Measurements from ENCODE around the gene SH3RF3. TPM values are rescaled to one million over a fixed set of nuclear protein-coding genes. Genes with fewer than 3 reads are reported as not detected.

Gene SH3RF3
- total and polyA plus RNA-seq, 10 of the 15 experiments (the other 5 are each of a cell fraction or from before 2014, with no cell fraction given) = 0.08 to 8.8 (median 2.3) TPM

- no peak for TF ChIP-seq ETV6 (conservative IDR thresholded peaks at IDR 0.05 in 1 of 2, IDR thresholded peaks at IDR 0.05 in 1 of 2; ENCODE audit: borderline replicate concordance in 1 of 2, low read depth in 1 of 2)
- TF ChIP-seq SKIL (IDR thresholded peaks at IDR 0.05; ENCODE audit: low read depth, poor library complexity, severe bottlenecking) = no peak
- TF ChIP-seq ZNF274 (IDR thresholded peaks at IDR 0.05; ENCODE audit: insufficient read depth, insufficient read length) = no peak
- no peak for TF ChIP-seq IRF3 (IDR thresholded peaks at IDR 0.05)
- TF ChIP-seq ATF7 (IDR thresholded peaks at IDR 0.05; ENCODE audit: low read depth) = no peak
- no peak for TF ChIP-seq YY1 (IDR thresholded peaks at IDR 0.05; ENCODE audit: low read depth, low read length)
- no peak for TF ChIP-seq BHLHE40 (IDR thresholded peaks at IDR 0.05; ENCODE audit: borderline replicate concordance in 1 of 2, low read depth in 2 of 2, low read length in 1 of 2)
These were observed 263.1 kb downstream of the SH3RF3 start (continued) for GRCh38 chr2:109392140-109392539.

GRCh38 chr2:109392816-109393661 lies 264.0 kb downstream of the SH3RF3 start:
- no peaks in the 10 kb centered on the region for H3K27me3 ChIP-seq (replicated peaks in 1 of 2; ENCODE audit: control insufficient read depth in 2 of 2, insufficient read depth in 2 of 2, low read length in 1 of 2)
- H3K36me3 ChIP-seq (ENCODE audit: control insufficient read depth in 2 of 2, insufficient read depth in 2 of 2, low read length in 1 of 2) = no peaks in the 10 kb centered on the region
- DNase-seq (ENCODE audit: low read depth, low spot score) = no peak
- in situ Hi-C loops (cut with MboI) = no loop called here
- H3K27ac ChIP-seq (ENCODE audit: control insufficient read depth, insufficient read depth) = no peak overlapping the region
- ChIA-PET POLR2A (no interaction called here), CTCF (no interaction called here), SMC1A (ENCODE audit: uncharacterized antibody, unreplicated experiment) (interaction anchor here (0.5 to 1.1 kb wide), 2 partner anchors 14 to 15 kb away, joined by 3 read pairs; no protein-coding TSS in a partner anchor), RAD21 (ENCODE audit: unreplicated experiment) (interaction anchor here (1.1 kb wide), 1 partner anchor 260 kb away, joined by 3 read pairs; no protein-coding TSS in a partner anchor)
- no peak overlapping the region for H3K4me3 ChIP-seq
- H3K4me2 ChIP-seq (ENCODE audit: control insufficient read depth, insufficient read depth) = no peak overlapping the region
- BruUV-seq (replicated peaks) = no TSS peak
- H3K4me1 ChIP-seq (ENCODE audit: control insufficient read depth, insufficient read depth, low read length) = no peaks in the 10 kb centered on the region; the same call in 1 of the 2 replicates
- ATAC-seq = no peak
- no peaks in the 10 kb centered on the region for H4K20me1 ChIP-seq (ENCODE audit: control insufficient read depth, insufficient read depth)
- H3K79me2 ChIP-seq (ENCODE audit: control insufficient read depth, insufficient read depth, low read length) = no peaks in the 10 kb centered on the region
- no peak overlapping the region for H3K9ac ChIP-seq (ENCODE audit: control insufficient read depth, insufficient read depth, low read length)
- 25% methylated on average over 15 of the region's 15 CpGs for WGBS (ENCODE audit: insufficient coverage, insufficient replicate concordance, low lambda C conversion rate, missing lambda C conversion rate)
- no peaks in the 10 kb centered on the region for H3K9me3 ChIP-seq (replicated peaks; ENCODE audit: control insufficient read depth, insufficient read depth, low read length)
- no peak for FAIRE-seq
- intact Hi-C loops (cut with micrococcal nuclease; ENCODE audit: unreplicated experiment) = no loop called here
- no peak overlapping the region for H2AFZ ChIP-seq (ENCODE audit: control insufficient read depth, low read depth, low read length)
- TF ChIP-seq TARDBP (IDR thresholded peaks at IDR 0.05; ENCODE audit: borderline replicate concordance) (no peak), PAX8 (IDR thresholded peaks at IDR 0.05) (no peak), TCF12 (IDR thresholded peaks at IDR 0.05; ENCODE audit: low read depth, low read length) (no peak), NFYA (IDR thresholded peaks at IDR 0.05; ENCODE audit: borderline replicate concordance, low read depth, low read length) (no peak), ELK1 (IDR thresholded peaks at IDR 0.05; ENCODE audit: low read depth, low read length) (no peak), ZBED1 (IDR thresholded peaks at IDR 0.05; ENCODE audit: borderline replicate concordance) (no peak)

Data from GM12878 (cell line).